ENCODE data around the gene ITGAV.

ITGAV gene

GRCh38 chr2:186599186-186599778 is 9.4 kb downstream of the ITGAV start:
- no peak for TF ChIP-seq CTCF (IDR thresholded peaks at IDR 0.05; ENCODE audit: extremely low read depth, missing control alignments)
- DNase-seq (ENCODE audit: low spot score) = no peak

DNA sequence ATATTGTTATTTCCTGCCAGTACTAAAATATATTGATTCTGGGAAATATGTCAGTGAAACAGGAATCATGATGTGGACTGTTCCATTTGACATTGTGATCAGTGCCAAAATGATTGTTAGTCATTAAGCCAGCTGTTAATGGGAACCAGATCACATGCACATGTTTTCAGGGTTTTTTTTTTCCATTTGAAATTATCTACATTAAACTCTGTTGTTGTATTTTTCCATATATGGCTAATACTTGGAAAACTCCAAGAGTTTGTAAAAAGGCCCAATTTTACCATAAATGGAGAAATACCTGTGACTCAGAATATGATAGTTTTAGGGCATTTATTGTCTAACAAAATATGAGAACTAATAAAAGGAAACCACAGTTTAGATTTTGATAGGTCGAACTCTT is 13.4 kb downstream of the ITGAV start:
- no peak for TF ChIP-seq CTCF (IDR thresholded peaks at IDR 0.05; ENCODE audit: extremely low read depth, missing control alignments)
- DNase-seq (ENCODE audit: low spot score) = no peak

DNA sequence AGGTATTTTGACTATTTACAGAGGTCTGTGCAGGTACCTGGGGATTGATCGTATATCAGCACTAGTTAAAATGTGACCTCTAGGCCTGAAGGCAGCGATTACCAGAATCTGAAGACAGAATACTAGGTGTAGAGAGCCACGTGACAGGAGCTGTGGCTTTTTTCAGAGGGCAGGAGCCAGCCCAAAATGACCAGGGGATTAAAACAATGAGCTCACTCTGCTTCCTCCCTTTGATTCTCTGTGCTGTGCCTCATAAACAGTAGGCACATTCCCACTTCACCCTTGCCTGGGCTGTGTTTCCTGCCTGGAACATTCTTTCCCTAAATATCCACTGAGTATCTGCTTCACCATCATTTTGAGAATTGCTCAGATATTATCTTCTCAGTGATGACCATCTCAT is 15.2 kb downstream of the ITGAV start:
- DNase-seq (ENCODE audit: low spot score) = no peak
- TF ChIP-seq CTCF (IDR thresholded peaks at IDR 0.05; ENCODE audit: extremely low read depth, missing control alignments) = no peak

DNA sequence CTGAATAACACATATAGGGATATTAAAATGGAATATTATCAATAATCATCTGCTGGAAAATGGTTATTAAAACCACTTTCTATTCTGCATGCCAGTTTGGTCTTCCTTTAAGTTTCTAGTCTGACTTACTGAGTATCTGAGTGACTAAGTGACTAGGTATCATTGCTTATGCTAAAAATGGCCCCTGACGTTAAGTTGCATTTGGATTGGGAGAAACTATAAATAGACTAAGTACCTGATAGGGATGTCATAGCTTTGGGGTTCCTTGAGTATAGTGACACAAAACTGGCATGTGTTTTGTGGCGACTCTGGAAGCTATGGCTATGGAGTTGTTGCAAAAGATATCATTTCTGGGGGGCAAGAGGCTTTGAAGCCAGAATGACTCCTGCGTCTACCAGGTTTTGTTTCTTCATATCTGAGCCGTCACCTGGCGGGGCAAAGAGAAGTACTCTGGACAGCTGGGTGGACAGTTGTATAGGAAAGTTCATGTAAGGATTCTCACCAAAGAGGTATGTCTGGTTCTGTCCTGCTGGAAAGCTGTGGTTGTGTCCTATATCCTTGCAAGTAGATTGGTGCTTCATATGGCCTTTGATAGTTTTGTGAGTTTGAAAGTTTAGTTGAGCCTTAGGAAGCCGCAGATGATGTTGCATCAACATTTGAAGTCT is 17.9 kb downstream of the ITGAV start:
- no peak for DNase-seq (ENCODE audit: low spot score)
- no peak for TF ChIP-seq CTCF (IDR thresholded peaks at IDR 0.05; ENCODE audit: extremely low read depth, missing control alignments)

DNA sequence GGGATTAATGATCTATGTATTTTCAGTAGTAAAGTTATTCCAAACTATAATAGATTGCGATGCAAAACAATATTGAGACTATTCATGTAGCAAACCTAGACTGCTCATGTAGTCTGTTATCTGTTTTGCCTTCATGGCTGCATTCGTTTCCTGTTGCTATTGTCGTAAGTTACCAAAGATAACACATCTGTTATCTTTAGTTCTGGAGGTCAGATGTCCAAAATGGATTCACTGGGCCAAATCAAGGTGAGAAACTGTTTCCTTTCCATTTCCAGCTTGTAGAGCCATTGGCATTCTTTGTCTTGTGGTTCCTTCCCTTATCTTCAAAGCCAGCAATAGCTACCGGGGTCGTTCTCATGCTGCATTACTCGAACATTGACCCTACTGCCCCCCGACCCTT is 20.9 kb downstream of the ITGAV start:
- no peak for DNase-seq (ENCODE audit: low spot score)
- TF ChIP-seq CTCF (IDR thresholded peaks at IDR 0.05; ENCODE audit: extremely low read depth, missing control alignments) = no peak

- no peak for DNase-seq (ENCODE audit: low spot score)
- TF ChIP-seq CTCF (IDR thresholded peaks at IDR 0.05; ENCODE audit: extremely low read depth, missing control alignments) = no peak
These were observed 21.7 kb downstream of the ITGAV start for GRCh38 chr2:186611526-186611925.

- TF ChIP-seq CTCF (IDR thresholded peaks at IDR 0.05; ENCODE audit: extremely low read depth, missing control alignments) = no peak
- no peak for DNase-seq (ENCODE audit: low spot score)
These were observed 22.2 kb downstream of the ITGAV start for GRCh38 chr2:186612026-186612425.

Data from GM20000 (cell line).